Stimulated activated CD4-positive, alpha-beta T cell treated with anti-CD3 and anti-CD28 coated beads, Interleukin-4, amount 100 ng/mL, for 1 hour (primary cell): ENCODE results near the gene SKAP1.
"Not testable (repeated sequence)": the region's sequence is repeated elsewhere in the genome, so short reads cannot be mapped to it uniquely, and the experiment has no call there.

ENCODE experiments used
- DNase-seq: peaks from one replicate; pipeline ENCODE4 v3.0.0-alpha.2; 2020

SKAP1 gene

DNA sequence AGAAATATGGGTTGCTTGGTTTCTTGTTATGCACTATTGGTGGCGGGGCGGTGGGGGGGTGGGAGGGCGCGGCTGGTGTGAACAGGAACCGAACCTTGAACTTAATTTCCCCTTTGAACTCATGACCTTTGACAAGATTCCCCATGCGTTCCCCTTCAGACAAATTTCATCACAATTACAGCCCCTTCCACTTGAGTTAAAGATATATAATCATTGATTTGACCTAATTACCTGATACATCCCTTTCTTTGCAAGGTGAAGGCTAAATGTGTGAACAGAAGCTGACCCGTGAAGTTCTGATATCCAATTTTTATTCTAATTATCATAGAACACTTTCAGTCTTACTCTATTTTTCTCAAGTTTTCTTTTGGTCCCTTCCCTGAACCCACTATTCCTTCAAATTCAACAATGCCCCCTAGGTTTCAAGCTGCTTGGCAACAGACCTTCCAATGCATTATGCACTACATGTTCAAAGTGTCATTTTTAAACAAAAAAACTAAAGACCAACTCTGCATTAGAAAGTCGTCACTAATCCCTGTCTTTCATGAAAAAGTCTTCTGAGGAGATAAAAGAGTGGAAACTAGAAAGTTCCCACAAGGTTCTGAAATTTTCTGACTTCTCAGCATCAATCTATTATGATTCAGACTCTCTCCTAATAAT lies 116.8 kb downstream of the SKAP1 start:
- DNase-seq = no peak

DNA sequence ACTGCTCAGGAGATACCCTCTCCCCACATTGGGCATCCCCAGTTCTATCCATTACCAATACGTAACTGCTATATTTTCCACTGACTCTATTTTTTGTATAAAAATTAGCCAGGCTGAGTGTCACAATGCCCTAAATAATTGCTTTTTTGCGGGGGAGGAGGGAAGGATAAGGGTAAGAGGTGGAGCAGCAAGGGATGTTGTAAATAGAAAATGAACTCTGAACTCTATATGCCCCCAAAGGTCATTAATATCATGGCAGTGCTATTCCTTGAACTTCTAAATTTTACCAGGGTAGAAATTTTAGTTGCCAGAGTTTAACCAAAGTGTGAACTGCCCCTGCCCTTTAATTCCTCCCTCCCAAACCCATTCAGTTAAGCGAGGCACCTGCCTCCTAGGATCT lies 118.7 kb downstream of the SKAP1 start:
- no peak for DNase-seq

DNA sequence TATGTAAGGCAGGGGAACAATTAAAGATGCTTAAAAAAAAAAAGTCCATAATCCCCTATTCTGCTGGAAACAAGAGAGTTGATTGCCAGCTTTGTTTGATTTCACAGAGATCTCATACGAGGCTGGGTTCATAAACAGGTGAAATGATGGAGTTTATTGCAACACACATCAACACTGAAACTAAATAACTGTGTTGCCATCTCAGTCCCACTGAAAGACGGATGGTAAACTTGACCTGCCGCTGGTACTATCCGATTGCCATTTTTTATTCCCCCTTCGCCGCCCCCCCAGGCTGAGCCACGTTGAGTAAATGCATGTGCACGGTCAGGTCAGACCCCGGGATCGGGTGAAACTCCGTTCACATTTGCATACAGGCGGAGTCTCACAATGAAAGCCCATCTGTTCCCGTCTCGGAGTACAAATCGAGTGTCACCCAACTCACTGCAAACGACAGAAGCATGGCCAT lies 119.2 kb downstream of the SKAP1 start:
- no peak for DNase-seq

DNA sequence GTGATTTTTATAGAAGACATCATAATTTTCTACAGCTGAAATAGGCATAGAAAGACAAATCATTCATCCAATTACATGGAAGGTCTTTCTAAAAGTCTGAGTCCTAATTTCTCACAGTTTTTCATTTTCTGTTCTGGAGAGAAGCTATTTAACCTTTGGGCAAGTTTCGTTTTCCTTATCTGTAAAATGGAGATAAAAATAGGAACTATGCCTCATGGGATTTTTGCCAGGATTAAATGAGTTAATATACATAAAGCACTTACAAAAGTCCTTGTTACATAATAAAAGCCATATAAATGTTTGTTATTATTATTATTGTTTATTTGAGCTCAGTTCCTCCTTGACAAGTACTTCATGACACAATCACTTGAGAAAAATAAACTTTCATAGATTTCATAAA lies 121.4 kb downstream of the SKAP1 start:
- DNase-seq = no peak

DNA sequence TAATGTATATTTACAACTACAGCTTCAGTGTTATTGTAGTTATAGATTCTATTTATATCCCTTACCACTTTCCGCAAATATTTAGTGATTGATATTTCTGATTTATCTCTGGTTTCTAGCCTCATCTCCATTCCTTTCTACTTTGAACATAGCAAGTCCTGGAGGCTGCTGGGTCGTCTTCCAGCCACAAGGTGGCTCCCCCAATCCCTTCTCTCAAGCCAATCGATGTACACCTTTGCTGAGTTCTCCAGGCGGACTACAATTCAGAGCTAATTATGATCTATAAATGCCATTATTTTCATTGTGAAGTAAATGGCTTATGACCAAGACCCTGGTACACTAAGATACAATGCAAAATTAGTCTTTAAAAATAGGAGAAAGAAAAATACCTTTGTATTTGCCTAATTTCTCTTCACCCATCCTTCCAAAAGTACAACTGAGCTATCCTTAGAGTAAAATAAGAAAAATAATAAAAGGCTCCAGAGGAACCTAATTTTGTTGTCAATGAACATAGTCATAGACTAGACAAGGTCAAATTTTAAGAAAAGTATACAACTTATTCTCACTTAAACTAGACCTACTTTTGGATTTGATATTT lies 122.1 kb downstream of the SKAP1 start:
- DNase-seq = peak; percentile 47

DNA sequence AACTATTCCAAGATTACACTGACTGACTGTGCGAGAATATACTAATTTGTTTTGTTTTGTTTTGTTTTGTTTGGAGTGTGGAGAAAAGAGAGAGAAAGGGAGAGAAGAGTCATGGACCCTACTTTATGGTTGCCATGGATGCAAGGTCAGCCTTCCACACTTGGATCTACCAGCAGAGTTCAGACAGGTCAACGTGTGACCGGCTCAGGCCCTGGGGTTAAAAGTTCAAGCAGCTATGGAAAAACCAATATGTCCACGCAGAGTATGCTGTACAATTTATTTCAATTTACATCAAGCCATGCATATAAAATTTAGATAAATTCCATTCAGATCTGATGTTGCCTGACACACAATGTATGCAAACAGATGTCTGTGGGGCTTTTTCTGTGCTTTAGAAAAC lies 122.8 kb downstream of the SKAP1 start:
- DNase-seq = no peak

DNA sequence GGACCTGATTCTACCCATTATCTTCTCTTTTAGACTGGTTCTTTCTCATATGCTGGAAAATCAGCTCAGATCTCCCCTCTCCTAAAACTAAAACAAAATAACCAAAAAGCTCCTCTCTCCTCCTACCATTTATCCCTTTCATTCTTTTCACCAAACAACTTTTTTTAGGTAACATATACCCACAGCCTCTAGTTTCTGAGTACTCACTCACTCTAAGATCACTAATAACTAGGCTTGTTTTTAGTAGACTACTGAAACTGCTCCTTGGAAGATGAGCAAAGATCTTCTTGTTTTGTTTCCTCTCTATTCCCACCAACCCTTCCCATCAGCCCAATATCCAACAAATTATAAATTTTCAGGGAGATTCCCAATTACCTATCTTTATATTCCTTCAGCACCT lies 129.0 kb downstream of the SKAP1 start:
- no peak for DNase-seq

DNA sequence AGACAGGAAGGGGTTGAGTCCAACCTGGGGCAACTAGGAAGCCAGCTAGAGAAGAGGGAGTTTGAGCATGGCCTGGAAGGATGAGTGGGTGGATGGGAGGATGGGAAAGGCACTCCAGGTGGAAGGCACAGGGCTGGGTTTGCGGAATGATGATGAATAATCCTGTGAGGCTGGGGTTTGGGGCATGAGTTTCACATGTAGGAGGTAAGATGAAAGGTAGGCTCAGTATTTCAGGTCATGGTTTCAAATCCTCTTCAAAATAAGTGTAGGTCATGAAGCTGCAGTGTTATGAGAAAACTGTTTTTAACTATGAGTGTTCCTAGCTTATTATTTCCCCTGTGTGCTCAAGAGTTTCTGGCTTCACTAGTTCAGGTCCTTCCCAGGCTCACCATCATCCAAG lies 130.3 kb downstream of the SKAP1 start:
- DNase-seq = no peak

DNA sequence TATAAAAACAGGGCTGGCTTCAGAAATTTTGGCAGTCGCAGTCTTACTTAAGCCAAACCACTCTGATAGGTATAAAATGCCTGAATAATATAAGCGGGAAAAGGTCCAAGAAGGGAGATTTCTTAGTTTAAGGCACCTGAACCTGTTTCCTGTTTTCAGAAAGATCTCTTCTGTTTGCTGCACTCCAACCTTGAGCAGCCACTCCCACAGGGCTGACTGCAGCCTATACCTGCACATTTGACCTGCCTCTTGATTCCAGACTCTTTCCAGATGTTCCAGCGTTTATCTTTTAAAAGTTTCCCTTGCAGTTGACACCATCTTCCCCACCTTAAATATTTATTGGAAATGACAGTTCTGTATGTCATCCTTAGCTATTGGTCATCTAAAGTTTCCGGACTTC lies 132.2 kb downstream of the SKAP1 start:
- DNase-seq = no peak

DNA sequence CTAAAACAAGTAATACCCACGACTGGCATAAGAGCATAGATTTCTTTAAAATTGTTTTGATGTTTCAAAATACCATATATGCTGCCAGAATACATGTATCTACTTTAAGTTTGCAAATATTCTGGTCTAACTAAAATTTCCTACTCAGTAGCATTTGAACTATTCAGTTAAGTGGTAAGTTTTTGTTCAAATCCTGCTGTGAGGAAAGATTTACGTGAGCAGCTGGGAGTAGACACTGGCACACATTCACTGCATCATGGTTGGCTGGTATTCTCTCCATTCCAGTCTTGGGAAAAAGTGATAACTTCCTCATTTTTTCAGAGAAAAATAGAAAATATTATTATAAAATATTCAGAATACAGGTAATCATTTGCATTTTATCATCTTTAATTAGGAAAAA lies 133.6 kb downstream of the SKAP1 start:
- no peak for DNase-seq

DNA sequence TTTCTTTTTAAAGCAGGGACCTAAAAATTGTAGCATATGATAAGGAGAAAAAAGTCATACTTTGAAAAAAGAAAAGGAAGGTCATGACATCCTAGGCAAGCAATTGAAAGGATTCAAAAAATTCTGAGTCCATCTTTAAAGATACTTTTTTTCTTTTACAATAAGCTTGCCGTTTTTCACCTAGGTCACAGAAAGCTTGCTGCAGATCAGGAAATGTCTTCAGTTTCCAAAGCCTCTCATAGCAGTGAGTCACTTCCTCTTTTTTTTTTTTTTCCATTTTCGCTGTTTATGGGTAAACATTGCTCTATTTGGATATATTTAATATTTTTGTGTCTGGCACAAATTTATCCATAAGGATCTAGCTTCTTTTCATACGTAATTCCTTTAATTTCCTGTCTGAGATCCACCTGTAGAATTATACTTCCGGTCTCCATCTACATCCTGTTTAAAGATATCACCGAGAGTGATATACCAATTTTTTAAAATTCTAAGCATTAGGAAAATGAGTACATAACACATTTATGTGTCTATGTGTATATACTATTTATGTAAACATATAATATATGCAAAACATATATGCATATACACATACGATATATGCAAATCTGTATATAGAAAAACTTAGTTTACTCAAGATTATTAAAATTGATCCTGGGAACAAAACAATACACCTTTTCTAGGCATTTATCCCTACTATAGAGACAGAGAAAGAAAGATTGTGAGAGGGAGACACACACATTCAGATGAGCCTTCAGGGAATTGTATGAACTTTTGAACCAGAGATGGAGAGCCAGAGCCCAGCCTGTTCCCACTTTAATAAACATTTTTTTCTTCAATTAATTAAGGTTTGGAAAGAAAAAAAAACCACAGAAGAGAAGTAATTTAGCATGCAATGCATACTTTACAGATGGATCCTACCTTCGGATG lies 134.4 kb downstream of the SKAP1 start:
- DNase-seq = no peak

DNA sequence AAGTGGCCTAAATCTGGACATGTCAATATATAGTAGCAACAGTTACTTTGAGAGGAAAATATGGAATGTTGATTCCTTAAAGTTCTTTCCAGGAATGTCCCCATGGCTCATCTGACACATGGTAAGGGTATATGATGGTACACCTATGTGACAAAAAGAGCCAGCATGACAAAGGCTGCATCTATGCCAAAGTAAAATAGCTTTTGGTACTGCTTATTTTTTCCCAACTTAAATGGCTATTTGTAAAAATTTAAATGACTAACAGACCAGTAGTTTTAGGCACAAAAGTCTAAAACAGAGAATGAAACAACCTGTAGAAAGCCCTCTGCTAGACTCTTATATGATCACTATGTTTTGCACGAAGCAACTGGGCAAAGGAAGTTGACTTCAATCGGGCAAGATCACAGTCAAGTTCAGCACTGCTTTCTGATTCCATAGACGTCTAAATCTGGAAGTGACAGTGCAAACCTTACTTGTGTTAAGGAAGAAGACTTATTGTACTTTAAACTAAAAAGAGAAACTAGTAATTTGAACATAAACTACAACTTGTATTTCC lies 135.1 kb downstream of the SKAP1 start:
- DNase-seq = no peak

DNA sequence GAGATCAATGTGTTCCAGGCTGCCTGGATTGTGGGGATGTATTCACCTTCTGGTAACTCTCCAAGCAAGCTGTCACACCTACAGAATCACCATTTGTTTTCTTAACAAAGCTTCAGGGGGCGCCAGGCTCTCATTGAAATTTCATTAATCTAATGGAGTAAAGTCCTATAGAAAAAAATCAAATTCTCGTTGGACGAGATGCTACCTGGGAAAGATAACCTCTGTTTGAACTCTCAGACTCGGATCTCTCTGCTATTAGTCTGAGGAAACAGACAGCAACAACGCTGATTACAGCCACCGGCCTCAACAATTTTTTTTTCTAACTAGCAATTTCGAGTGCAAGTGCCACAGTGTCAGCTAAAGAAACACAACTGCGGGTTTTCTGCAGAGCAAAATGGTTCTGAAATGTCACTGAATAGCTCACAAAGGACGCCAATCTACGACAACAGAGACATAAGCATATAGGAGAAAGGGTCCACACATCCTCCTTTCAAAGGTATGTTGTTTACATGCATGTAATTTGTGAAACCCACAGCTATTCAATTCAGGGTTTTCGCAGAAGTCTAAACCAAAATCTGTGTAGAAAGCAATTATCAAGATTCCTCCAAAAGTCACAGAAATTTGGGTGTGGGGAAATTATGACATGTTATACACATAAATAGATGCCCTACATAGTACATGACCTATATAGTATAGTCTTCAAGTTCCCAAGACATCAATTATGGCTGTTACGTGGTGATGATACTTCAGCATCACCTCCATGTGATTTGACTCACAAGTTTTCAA lies 135.8 kb downstream of the SKAP1 start:
- no peak for DNase-seq

DNA sequence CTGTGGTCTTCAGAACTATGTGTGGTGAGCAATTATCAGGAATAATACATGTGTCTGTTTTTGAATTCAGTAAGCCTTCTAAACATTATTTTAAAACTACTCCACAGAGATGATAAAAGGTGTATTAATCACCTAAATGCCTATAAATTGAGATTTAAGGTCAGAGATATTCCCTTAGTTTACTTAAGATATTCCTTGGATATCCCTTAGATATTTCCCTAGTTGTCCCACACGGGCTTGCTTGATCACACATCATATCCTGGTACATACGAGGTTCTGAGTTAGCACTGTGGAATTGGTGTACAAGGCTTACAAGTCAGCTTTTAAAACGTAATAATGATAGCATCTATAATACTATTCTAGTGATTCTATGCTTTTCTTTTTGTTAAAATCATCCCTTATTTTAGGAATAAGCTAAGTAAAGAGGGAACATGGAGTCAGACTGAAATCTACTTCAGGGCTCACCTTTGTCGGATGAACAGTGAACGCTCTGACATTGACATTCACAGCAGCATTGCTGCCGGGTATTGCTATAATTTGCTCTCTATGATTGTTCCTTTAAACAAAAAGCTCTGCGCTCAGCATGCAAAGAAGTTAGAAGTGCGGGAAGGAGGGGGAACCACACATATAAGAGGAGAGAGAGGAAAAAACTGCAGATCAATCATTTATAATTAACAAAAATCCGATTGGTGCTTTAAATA lies 136.5 kb downstream of the SKAP1 start:
- DNase-seq = no peak

DNA sequence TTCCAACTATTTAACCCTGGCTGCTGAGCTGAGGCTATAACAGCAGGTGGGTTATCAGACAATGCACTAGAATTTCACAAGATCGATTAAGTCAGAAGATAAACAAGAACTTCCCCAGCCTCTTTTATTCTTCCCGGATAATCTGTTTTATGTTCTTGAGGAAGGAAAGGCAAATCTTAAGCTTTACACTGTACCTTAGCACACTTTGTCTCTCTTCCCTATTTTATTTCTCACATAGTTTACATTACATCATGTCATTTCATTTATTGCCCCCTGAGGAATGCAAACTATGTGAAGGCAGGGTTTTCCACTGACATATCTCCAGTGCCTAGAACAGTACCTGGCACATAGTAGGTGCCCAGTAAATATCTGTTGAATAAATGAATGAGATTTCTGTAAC lies 139.6 kb downstream of the SKAP1 start:
- DNase-seq = no peak

DNA sequence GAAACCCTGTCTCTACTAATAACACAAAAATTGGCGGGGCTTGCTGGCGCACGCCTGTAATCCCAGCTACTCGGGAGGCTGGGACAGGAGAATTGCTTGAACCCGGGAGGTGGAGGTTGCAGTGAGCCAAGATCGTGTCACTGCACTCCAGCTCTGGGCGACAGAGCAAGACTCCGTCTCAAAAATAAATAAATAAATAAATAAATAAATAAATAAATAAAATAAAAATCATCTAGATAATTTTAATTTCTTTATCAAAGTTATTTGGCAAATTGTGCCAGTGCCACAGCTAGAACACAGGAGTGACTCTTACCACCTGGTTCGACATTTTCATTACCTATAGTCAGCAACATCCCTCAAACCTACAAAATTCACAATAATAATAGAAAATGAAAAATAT lies 143.1 kb downstream of the SKAP1 start:
- not testable (repeated sequence) for DNase-seq

DNA sequence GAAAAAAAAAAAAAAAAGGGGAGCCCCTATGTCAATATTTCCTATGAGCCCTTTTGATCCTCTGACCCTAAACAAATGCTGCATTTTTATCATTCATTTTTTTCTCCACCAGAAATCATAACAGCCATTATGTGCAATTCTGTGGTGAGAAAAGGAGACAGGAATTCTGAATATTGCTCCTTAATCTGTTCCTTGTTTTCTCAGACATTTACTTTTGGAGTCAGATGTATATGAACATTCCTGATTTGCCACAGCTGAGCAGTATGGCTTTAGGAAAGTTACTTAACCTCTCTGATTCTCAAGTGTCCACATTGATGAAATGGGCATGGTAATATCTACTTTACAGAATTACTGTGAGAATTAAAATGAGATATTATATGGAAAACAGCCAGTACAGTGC lies 144.4 kb downstream of the SKAP1 start:
- no peak for DNase-seq

DNA sequence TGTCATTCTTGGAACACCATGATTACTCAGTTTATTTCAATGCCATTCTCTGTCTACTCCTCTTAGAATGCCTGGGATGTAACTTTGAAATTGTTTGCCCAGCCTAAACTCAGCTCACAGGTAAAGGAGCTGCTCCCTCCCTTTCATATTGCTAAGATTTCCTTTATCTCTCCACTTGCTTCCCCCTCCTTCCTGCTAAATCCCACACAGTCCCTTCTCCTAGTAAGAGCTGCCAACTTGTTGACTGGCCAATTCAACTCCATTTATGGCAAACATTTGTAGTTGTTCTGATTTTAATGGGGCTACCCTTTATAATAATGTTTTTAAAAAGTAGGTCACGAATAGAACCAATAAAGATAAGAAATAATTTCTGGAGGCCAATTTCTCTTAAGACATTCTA lies 146.1 kb downstream of the SKAP1 start:
- no peak for DNase-seq

DNA sequence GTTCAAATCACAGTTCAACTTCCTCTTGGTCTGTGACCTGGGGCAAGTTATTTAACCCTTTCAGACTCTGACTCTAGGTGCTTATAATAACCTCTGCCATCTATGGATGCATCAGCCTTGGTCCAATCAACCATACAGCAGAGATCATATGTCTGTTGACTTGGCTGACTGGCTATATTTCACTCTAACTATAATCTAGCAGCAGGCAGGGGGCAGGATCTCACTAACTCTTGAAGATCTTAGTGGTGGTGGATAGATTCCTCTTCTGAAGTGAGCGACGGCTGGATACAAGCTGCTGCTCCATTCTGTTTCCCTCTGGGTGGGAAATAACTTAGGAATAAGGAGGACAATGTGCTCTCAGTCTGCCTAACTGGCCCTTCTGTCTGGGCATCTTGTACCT lies 146.6 kb downstream of the SKAP1 start:
- DNase-seq = no peak

DNA sequence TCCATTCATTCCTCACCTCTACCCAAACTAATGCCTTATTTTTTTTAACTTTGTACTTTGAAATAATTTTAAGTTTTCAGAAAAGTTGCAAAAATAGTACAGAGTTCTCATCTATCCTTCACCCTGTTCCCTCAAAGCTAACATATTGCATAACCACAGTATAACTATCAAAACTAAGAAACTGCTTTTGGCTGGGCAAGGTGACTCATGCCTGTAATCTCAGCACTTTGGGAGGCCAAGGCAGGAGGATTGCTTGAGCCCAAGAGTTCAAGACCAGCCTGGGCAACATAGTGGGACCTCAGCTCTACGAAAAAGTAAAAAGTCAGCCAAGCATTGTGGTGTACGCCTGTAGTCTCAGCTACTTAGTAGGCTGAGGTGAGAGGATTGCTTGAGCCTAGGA lies 147.7 kb downstream of the SKAP1 start:
- no peak for DNase-seq

DNA sequence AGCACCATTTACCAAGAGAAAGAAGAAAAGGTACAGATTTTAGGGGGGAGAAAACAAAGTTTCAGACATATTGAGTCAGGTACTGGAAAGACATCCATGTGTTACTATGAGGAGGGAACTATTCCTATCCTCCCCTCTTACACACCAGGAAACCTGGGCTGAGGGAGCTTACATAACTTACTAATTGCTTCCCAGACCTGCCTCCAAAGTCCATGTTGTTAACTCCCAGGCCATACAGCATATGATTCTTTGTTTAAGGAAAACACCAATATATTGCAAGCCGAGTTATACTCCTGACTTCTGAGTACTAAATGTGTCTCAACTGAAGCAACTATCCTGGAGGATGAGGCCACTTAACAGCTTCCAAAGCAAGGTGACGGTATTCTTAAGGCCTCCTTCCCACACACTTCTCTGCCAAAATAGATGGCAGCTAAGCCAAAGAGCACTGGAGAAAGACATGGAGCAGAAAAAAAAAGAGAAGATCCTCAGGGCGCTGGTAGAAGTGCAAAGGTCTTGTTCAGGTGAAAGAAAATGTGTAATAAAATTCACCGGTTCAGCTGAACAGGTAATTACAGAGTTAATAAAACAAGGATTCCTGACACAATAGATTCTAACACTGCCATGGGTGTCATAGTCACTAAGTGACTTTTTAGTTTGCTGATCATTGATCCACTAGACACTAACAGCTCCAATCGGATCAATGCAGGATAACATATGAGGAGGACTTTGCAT lies 151.1 kb downstream of the SKAP1 start:
- DNase-seq = no peak
